ENCODE data around the gene OR6X1. TPM values are rescaled to one million over a fixed set of nuclear protein-coding genes. Genes with fewer than 3 reads are reported as not detected.

OR6X1 gene
- total and polyA plus RNA-seq, 2 experiments from 2014 or later: not detected

- TF ChIP-seq ZNF462 (CRISPR knock-in tag; IDR thresholded peaks at IDR 0.05) (no peak), EZH2phosphoT487 (IDR thresholded peaks at IDR 0.05; ENCODE audit: unreplicated experiment) (no peak)
- Mint-ChIP-seq H3K4me3 (no peak overlapping the region), H3K36me3 (ENCODE audit: low read depth) (peaks cover 58% of the 10 kb centered on the region), H3K9me3 (peaks cover 37% of the 10 kb centered on the region), H3K4me1 (peaks cover 2% of the 10 kb centered on the region; the same call in 2 of the 3 replicates), H3K27ac (no peak overlapping the region), H3K27me3 (ENCODE audit: insufficient read depth, low read depth, poor library complexity) (peaks cover 4% of the 10 kb centered on the region)
- H3K27me3 ChIP-seq (ENCODE audit: insufficient read depth): no peaks in the 10 kb centered on the region
- no peaks in the 10 kb centered on the region for H4K20me1 ChIP-seq (replicated peaks; ENCODE audit: insufficient read depth)
- H3K36me3 ChIP-seq (ENCODE audit: insufficient read depth): peaks cover 6% of the 10 kb centered on the region; the same call in 1 of the 2 replicates
- no peaks in the 10 kb centered on the region for H3F3A ChIP-seq (replicated peaks; ENCODE audit: low read depth)
- no peaks in the 10 kb centered on the region for H3K79me2 ChIP-seq (replicated peaks; ENCODE audit: insufficient read depth)
- no peaks in the 10 kb centered on the region for H3K4me1 ChIP-seq (ENCODE audit: insufficient read depth)
- H3K4me2 ChIP-seq: no peak overlapping the region
- peaks cover 8% of the 10 kb centered on the region for H3K9me2 ChIP-seq (ENCODE audit: insufficient read depth)
- no peak overlapping the region for H2AFZ ChIP-seq
- no peak overlapping the region for H3K27ac ChIP-seq (ENCODE audit: low read depth)
- H3K4me3 ChIP-seq: no peak overlapping the region
- no peak for DNase-seq (ENCODE audit: low spot score)
- ATAC-seq: no peak
These were observed 11.3 kb upstream of the OR6X1 start for GRCh38 chr11:123765601-123766000.

- DNase-seq (ENCODE audit: low spot score) (no peak), ATAC-seq (no peak)
- Histone ChIP-seq H3K9me2 (ENCODE audit: insufficient read depth) (no peaks in the 10 kb centered on the region; the same call in 1 of the 2 replicates), H3K4me3 (no peak overlapping the region), H2AFZ (no peak overlapping the region), H3K4me1 (ENCODE audit: insufficient read depth) (no peaks in the 10 kb centered on the region), H3F3A (replicated peaks; ENCODE audit: low read depth) (no peaks in the 10 kb centered on the region), H3K27me3 (ENCODE audit: insufficient read depth) (no peaks in the 10 kb centered on the region), H3K27ac (ENCODE audit: low read depth) (no peak overlapping the region), H4K20me1 (replicated peaks; ENCODE audit: insufficient read depth) (no peaks in the 10 kb centered on the region), H3K36me3 (ENCODE audit: insufficient read depth) (peaks cover 6% of the 10 kb centered on the region; the same call in 1 of the 2 replicates), H3K79me2 (replicated peaks; ENCODE audit: insufficient read depth) (no peaks in the 10 kb centered on the region), H3K4me2 (no peak overlapping the region)
- H3K36me3 Mint-ChIP-seq (ENCODE audit: low read depth): peaks cover 44% of the 10 kb centered on the region
- no peak overlapping the region for H3K4me3 Mint-ChIP-seq
- no peak overlapping the region for H3K27ac Mint-ChIP-seq
- no peaks in the 10 kb centered on the region for H3K4me1 Mint-ChIP-seq
- H3K9me3 Mint-ChIP-seq: peaks cover 30% of the 10 kb centered on the region
- H3K27me3 Mint-ChIP-seq (ENCODE audit: insufficient read depth, low read depth, poor library complexity): peaks cover 4% of the 10 kb centered on the region
- TF ChIP-seq EZH2phosphoT487 (IDR thresholded peaks at IDR 0.05; ENCODE audit: unreplicated experiment) (no peak), ZNF331 (CRISPR knock-in tag; IDR thresholded peaks at IDR 0.05; ENCODE audit: low read depth) (no peak), POLR2AphosphoS5 (IDR thresholded peaks at IDR 0.05; ENCODE audit: low read depth) (no peak), CTCF (conservative IDR thresholded peaks at IDR 0.05; ENCODE audit: low read depth in 2 of 2) (no peak), CREB1 (CRISPR knock-in tag; IDR thresholded peaks at IDR 0.05; ENCODE audit: low read depth) (no peak), EZH2 (IDR thresholded peaks at IDR 0.05; ENCODE audit: low read depth, unreplicated experiment) (no peak), REST (IDR thresholded peaks at IDR 0.05; ENCODE audit: unreplicated experiment) (no peak), ETS1 (IDR thresholded peaks at IDR 0.05) (no peak)
These were observed 8.1 kb upstream of the OR6X1 start for GRCh38 chr11:123762422-123762821.

All from GM23338 (cell line).